ENCODE data around the gene ZNF592. TPM values are rescaled to one million over a fixed set of nuclear protein-coding genes. Genes with fewer than 3 reads are reported as not detected.
A peak's percentile ranks its signal among the peaks of the same experiment; 100 is the strongest.

ZNF592 gene
- total RNA-seq, 1 experiment from 2014 or later, result 7.4 TPM

- no peak for DNase-seq (ENCODE audit: low read depth)
Measured at GRCh38 chr15:84828086-84828908, 79.9 kb downstream of the ZNF592 start.

GRCh38 chr15:84829428-84829827 lies 81.0 kb downstream of the ZNF592 start:
- no peak for DNase-seq (ENCODE audit: low read depth)

- DNase-seq (ENCODE audit: low read depth), result no peak
Measured at GRCh38 chr15:84830036-84830435, 81.6 kb downstream of the ZNF592 start.

GRCh38 chr15:84831028-84831427 lies 82.6 kb downstream of the ZNF592 start:
- no peak for DNase-seq (ENCODE audit: low read depth)

- DNase-seq (ENCODE audit: low read depth), result no peak
Measured at GRCh38 chr15:84831613-84832012, 83.2 kb downstream of the ZNF592 start.

- DNase-seq (ENCODE audit: low read depth), result no peak
Measured at GRCh38 chr15:84832448-84833040, 84.2 kb downstream of the ZNF592 start.

- peak; percentile 64 for DNase-seq (ENCODE audit: low read depth)
Measured at GRCh38 chr15:84833447-84834228, 85.2 kb downstream of the ZNF592 start.

- DNase-seq (ENCODE audit: low read depth), result no peak
Measured at GRCh38 chr15:84834229-84834955, 86.0 kb downstream of the ZNF592 start.

- DNase-seq (ENCODE audit: low read depth), result no peak
Measured at GRCh38 chr15:84834969-84835368, 86.6 kb downstream of the ZNF592 start.

GRCh38 chr15:84835661-84836337 lies 87.4 kb downstream of the ZNF592 start:
- no peak for DNase-seq (ENCODE audit: low read depth)

GRCh38 chr15:84836844-84837243 lies 88.5 kb downstream of the ZNF592 start:
- DNase-seq (ENCODE audit: low read depth), result no peak

- no peak for DNase-seq (ENCODE audit: low read depth)
Measured at GRCh38 chr15:84839714-84840113, 91.3 kb downstream of the ZNF592 start.

- no peak for DNase-seq (ENCODE audit: low read depth)
Measured at GRCh38 chr15:84840255-84840654, 91.9 kb downstream of the ZNF592 start.

- DNase-seq (ENCODE audit: low read depth), result peak; percentile 84
Measured at GRCh38 chr15:84840741-84841429, 92.5 kb downstream of the ZNF592 start.

- DNase-seq (ENCODE audit: low read depth), result no peak
Measured at GRCh38 chr15:84842781-84843180, 94.4 kb downstream of the ZNF592 start.

- DNase-seq (ENCODE audit: low read depth), result no peak
Measured at GRCh38 chr15:84844964-84845363, 96.6 kb downstream of the ZNF592 start.

GRCh38 chr15:84845631-84846030 lies 97.2 kb downstream of the ZNF592 start:
- DNase-seq (ENCODE audit: low read depth), result peak; percentile 78

GRCh38 chr15:84846269-84846668 lies 97.9 kb downstream of the ZNF592 start:
- no peak for DNase-seq (ENCODE audit: low read depth)

- DNase-seq (ENCODE audit: low read depth), result no peak
Measured at GRCh38 chr15:84847382-84847781, 99.0 kb downstream of the ZNF592 start.

- no peak for DNase-seq (ENCODE audit: low read depth)
Measured at GRCh38 chr15:84852212-84852611, 103.8 kb downstream of the ZNF592 start.

- DNase-seq (ENCODE audit: low read depth), result no peak
Measured at GRCh38 chr15:84855136-84855535, 106.7 kb downstream of the ZNF592 start.
